GM23338 (cell line): ENCODE measurements around the gene FAM117B. TPM values are rescaled to one million over a fixed set of nuclear protein-coding genes. Genes with fewer than 3 reads are reported as not detected.
"Not testable (repeated sequence)": the region's sequence is repeated elsewhere in the genome, so short reads cannot be mapped to it uniquely, and the experiment has no call there.

Experiments
- ATAC-seq: fragments of 200-7000 bp; cut with Tn5 transposase; 3 replicates; pipeline ENCODE4 v1.9.1; 2020
- DNase-seq: peaks from one replicate; pipeline ENCODE4 v3.0.0-alpha.2; 2015; ENCODE audit warnings: low spot score
- H2AFZ ChIP-seq: fragments of 200-600 bp; sonication (generic); 2 replicates; pipeline ENCODE4 v1.8.0; 2016; ENCODE audit warnings: antibody characterized with exemption, mild to moderate bottlenecking, moderate library complexity
- H3F3A ChIP-seq: fragments of 200-600 bp; sonication (generic); replicated peaks from 2 replicates; pipeline ENCODE4 v1.8.0; 2017; ENCODE audit warnings: antibody characterized with exemption, mixed run types, low read depth
- H3K27ac ChIP-seq: fragments of 200-600 bp; sonication (generic); 2 replicates; pipeline ENCODE4 v1.6.1; 2016; ENCODE audit warnings: low read depth
- H3K27me3 ChIP-seq: fragments of 200-600 bp; sonication (generic); 2 replicates; pipeline ENCODE4 v1.8.0; 2016; ENCODE audit warnings: mild to moderate bottlenecking, mixed run types, moderate library complexity; ENCODE audit not compliant: insufficient read depth
- H3K36me3 ChIP-seq: fragments of 200-600 bp; sonication (generic); 2 replicates; pipeline ENCODE4 v1.8.0; 2016; ENCODE audit warnings: mild to moderate bottlenecking; ENCODE audit not compliant: insufficient read depth
- H3K4me1 ChIP-seq: fragments of 200-600 bp; sonication (generic); 2 replicates; pipeline ENCODE4 v1.8.0; 2016; ENCODE audit warnings: mild to moderate bottlenecking, moderate library complexity; ENCODE audit not compliant: insufficient read depth
- H3K4me2 ChIP-seq: fragments of 200-600 bp; sonication (generic); 2 replicates; pipeline ENCODE4 v1.7.1; 2017; ENCODE audit warnings: mixed run types
- H3K4me3 ChIP-seq: fragments of 200-600 bp; sonication (generic); 2 replicates; pipeline ENCODE4 v1.6.1; 2016; ENCODE audit warnings: mixed run types
- H3K79me2 ChIP-seq: fragments of 200-600 bp; sonication (generic); replicated peaks from 2 replicates; pipeline ENCODE4 v1.8.0; 2017; ENCODE audit warnings: mild to moderate bottlenecking; ENCODE audit not compliant: insufficient read depth
- H3K9me2 ChIP-seq: fragments of 200-600 bp; sonication (generic); 2 replicates; pipeline ENCODE4 v1.8.0; 2017; ENCODE audit not compliant: insufficient read depth
- H4K20me1 ChIP-seq: fragments of 200-600 bp; sonication (generic); replicated peaks from 2 replicates; pipeline ENCODE4 v1.8.0; 2017; ENCODE audit warnings: mild to moderate bottlenecking; ENCODE audit not compliant: insufficient read depth
- H3K27ac Mint-ChIP-seq: 2 replicates; pipeline ENCODE4 v1.8.0; 2020; ENCODE audit warnings: inconsistent platforms, mild to moderate bottlenecking, moderate library complexity, mixed read lengths
- H3K27me3 Mint-ChIP-seq: 3 replicates; pipeline ENCODE4 v1.8.0; 2022; ENCODE audit warnings: low read depth, mild to moderate bottlenecking, moderate library complexity, mixed read lengths, inconsistent platforms; ENCODE audit not compliant: insufficient read depth, poor library complexity
- H3K36me3 Mint-ChIP-seq: 3 replicates; pipeline ENCODE4 v1.8.0; 2021; ENCODE audit warnings: low read depth, mild to moderate bottlenecking, inconsistent platforms, moderate library complexity, mixed read lengths
- H3K4me1 Mint-ChIP-seq: 3 replicates; pipeline ENCODE4 v1.8.0; 2020; ENCODE audit warnings: mild to moderate bottlenecking, inconsistent platforms, mixed read lengths
- H3K4me3 Mint-ChIP-seq: 3 replicates; pipeline ENCODE4 v1.8.0; 2021; ENCODE audit warnings: moderate library complexity, mild to moderate bottlenecking, inconsistent platforms, mixed read lengths
- H3K9me3 Mint-ChIP-seq: 3 replicates; pipeline ENCODE4 v1.8.0; 2020; ENCODE audit warnings: moderate library complexity, mild to moderate bottlenecking, inconsistent platforms, mixed read lengths
- CREB1 ChIP-seq: fragments of 250-450 bp; sonication (Bioruptor Pico); IDR thresholded peaks from 2 replicates; pipeline ENCODE4 v1.5.0; 2020; ENCODE audit warnings: low read depth, mild to moderate bottlenecking, moderate library complexity
- POLR2AphosphoS5 ChIP-seq: IDR thresholded peaks from 2 replicates; pipeline ENCODE4 v1.6.1; 2016; ENCODE audit warnings: antibody characterized with exemption, low read depth
- STAT1 ChIP-seq: IDR thresholded peaks from one replicate; pipeline ENCODE4 v1.6.1; 2016; ENCODE audit warnings: antibody characterized with exemption; ENCODE audit not compliant: unreplicated experiment
- polyA plus RNA-seq: library from polyadenylated mRNA; unstranded; fragments of >200 nt; fragmentation: Nextera tagmentation; extraction: Ambion mirVana; gene quantifications from 2 replicates; pipeline ENCODE4 v1.2.1, GENCODE V29; 2016
- total RNA-seq: library from RNA; depleted of rRNA; stranded (reverse); fragments of >200 nt; shearing (Covaris generic); gene quantifications from 2 replicates; pipeline ENCODE4 v1.2.3, GENCODE V29; 2014
- TF ChIP-seq, protein P1 (sequence below): IDR thresholded peaks from 2 replicates; pipeline ENCODE4 v1.6.1; 2016; ENCODE audit warnings: antibody characterized with exemption
- TF ChIP-seq, protein P2 (sequence below): fragments of 250-450 bp; sonication (Bioruptor Pico); IDR thresholded peaks from 2 replicates; pipeline ENCODE4 v1.5.0; 2020; ENCODE audit warnings: mild to moderate bottlenecking, moderate library complexity
- TF ChIP-seq, protein P3 (sequence below), 2 experiments: fragments of 200-600 bp in 1 of 2; sonication (generic) in 1 of 2; conservative IDR thresholded peaks; 2 replicates each; pipeline versions ENCODE4 v1.5.1 to v1.6.1; 2016 to 2017; ENCODE audit warnings: antibody characterized with exemption in 2 of 2, low read depth in 2 of 2, mild to moderate bottlenecking in 2 of 2, moderate library complexity in 1 of 2

FAM117B gene
- total and polyA plus RNA-seq, 2 experiments from 2014 or later, result 8.4 to 23.0 TPM

DNA sequence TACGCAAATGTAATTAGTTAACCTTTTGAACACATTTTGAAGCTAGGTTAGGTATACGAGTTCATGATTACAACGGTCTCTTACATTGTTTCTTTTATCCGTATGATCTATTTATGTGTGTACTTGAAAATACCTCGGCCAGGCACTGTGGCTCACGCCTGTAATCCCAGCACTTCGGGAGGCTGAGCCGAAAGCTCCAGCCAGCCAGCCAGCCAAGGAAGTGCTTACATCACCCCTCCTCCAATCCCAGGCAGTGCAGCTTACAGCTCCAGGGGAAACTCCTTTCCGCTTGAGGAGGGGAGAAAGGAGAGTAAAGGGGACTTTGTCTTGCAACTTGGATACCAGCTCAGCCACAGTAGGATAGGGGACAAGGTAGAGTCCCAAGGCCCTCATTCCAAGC, 171.1 kb downstream of the FAM117B start:
- H3K4me3 ChIP-seq, H3K4me2 ChIP-seq, H3K9me2 ChIP-seq, H2AFZ ChIP-seq, H3K27me3 Mint-ChIP-seq, H3K4me1 ChIP-seq, H4K20me1 ChIP-seq, H3K36me3 ChIP-seq, H3K27ac ChIP-seq, H3K4me3 Mint-ChIP-seq, H3K27me3 ChIP-seq, H3F3A ChIP-seq, H3K79me2 ChIP-seq: not testable (repeated sequence)
- DNase-seq (peak; percentile 72), ATAC-seq (peak; percentile 97)
- Mint-ChIP-seq H3K9me3 (peaks cover 15% of the 10 kb centered on the region), H3K36me3 (peaks cover 17% of the 10 kb centered on the region), H3K4me1 (peaks cover 28% of the 10 kb centered on the region), H3K27ac (peak overlapping the region; percentile 53; the same call in 1 of the 2 replicates)

DNA sequence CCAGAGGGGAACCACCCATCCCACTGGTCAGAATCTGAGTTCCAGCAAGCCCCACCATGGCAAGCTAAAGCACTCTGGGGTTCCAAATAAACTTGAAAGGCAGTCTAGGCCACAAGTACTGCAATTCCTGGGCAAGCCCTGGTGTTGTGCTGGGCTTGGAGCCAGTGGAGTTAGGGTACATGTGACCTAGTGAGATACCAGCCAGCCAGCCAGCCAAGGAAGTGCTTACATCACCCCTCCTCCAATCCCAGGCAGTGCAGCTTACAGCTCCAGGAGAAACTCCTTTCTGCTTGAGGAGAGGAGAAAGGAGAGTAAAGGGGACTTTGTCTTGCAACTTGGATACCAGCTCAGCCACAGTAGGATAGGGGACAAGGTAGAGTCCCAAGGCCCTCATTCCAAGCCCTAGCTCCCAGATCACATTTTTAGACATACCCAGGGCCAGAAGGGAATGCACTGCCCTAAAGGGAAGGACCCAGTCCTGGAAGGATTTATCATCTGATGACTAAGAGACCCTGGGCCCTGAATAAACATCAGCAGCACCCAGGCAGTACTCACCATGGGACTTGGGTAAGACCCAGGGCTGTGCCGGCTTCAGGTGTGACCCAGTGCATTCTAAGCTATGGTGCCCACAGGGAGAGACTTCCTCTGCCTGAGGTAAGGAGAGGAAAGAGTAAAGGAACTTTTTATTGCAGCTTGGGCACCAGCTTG, 172.8 kb downstream of the FAM117B start:
- not testable (repeated sequence) for H3K27me3 Mint-ChIP-seq, H3K9me2 ChIP-seq, H3K4me3 Mint-ChIP-seq, H3K4me1 ChIP-seq, H3K4me2 ChIP-seq, H3F3A ChIP-seq, DNase-seq, H3K36me3 ChIP-seq, H3K27ac Mint-ChIP-seq, H3K79me2 ChIP-seq, H3K27ac ChIP-seq, H4K20me1 ChIP-seq, H2AFZ ChIP-seq, H3K4me3 ChIP-seq, H3K27me3 ChIP-seq
- H3K4me1 Mint-ChIP-seq, result peaks cover 15% of the 10 kb centered on the region
- peaks cover 24% of the 10 kb centered on the region for H3K36me3 Mint-ChIP-seq
- ATAC-seq, result peak; percentile 40
- H3K9me3 Mint-ChIP-seq, result peaks cover 21% of the 10 kb centered on the region

DNA sequence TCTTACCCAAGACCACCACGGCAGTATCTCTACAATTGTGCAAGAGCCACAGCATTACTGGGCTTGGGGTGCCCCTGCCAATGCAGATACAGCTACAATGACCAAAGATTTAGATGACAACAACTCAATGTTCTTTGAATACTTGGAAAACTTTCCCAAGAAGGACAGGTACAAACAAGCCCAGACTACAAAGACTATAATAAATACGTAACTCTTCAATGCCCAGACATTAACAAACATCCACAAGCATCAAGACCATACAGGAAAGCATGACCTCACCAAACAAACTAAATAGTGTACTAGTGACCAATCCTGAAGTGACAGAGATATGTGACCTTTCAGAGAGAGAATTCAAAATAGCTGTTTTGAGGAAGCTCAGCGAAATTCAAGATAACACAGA, 174.0 kb downstream of the FAM117B start:
- H3K36me3 Mint-ChIP-seq, result peaks cover 24% of the 10 kb centered on the region
- Histone ChIP-seq H3F3A (no peaks in the 10 kb centered on the region), H3K4me1 (no peaks in the 10 kb centered on the region; the same call in 1 of the 2 replicates), H3K4me3 (no peak overlapping the region), H3K79me2 (no peaks in the 10 kb centered on the region), H3K36me3 (no peaks in the 10 kb centered on the region; the same call in 1 of the 2 replicates), H3K27ac (no peak overlapping the region), H3K27me3 (no peaks in the 10 kb centered on the region), H3K9me2 (no peaks in the 10 kb centered on the region), H4K20me1 (no peaks in the 10 kb centered on the region; the same call in 1 of the 2 replicates), H2AFZ (no peak overlapping the region), H3K4me2 (no peak overlapping the region)
- H3K9me3 Mint-ChIP-seq, result peaks cover 21% of the 10 kb centered on the region
- H3K4me3 Mint-ChIP-seq, result no peak overlapping the region
- TF ChIP-seq, protein P1, sequence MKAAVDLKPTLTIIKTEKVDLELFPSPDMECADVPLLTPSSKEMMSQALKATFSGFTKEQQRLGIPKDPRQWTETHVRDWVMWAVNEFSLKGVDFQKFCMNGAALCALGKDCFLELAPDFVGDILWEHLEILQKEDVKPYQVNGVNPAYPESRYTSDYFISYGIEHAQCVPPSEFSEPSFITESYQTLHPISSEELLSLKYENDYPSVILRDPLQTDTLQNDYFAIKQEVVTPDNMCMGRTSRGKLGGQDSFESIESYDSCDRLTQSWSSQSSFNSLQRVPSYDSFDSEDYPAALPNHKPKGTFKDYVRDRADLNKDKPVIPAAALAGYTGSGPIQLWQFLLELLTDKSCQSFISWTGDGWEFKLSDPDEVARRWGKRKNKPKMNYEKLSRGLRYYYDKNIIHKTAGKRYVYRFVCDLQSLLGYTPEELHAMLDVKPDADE, result no peak
- TF ChIP-seq CREB1 (no peak), POLR2AphosphoS5 (no peak), STAT1 (no peak)
- TF ChIP-seq, protein P2, sequence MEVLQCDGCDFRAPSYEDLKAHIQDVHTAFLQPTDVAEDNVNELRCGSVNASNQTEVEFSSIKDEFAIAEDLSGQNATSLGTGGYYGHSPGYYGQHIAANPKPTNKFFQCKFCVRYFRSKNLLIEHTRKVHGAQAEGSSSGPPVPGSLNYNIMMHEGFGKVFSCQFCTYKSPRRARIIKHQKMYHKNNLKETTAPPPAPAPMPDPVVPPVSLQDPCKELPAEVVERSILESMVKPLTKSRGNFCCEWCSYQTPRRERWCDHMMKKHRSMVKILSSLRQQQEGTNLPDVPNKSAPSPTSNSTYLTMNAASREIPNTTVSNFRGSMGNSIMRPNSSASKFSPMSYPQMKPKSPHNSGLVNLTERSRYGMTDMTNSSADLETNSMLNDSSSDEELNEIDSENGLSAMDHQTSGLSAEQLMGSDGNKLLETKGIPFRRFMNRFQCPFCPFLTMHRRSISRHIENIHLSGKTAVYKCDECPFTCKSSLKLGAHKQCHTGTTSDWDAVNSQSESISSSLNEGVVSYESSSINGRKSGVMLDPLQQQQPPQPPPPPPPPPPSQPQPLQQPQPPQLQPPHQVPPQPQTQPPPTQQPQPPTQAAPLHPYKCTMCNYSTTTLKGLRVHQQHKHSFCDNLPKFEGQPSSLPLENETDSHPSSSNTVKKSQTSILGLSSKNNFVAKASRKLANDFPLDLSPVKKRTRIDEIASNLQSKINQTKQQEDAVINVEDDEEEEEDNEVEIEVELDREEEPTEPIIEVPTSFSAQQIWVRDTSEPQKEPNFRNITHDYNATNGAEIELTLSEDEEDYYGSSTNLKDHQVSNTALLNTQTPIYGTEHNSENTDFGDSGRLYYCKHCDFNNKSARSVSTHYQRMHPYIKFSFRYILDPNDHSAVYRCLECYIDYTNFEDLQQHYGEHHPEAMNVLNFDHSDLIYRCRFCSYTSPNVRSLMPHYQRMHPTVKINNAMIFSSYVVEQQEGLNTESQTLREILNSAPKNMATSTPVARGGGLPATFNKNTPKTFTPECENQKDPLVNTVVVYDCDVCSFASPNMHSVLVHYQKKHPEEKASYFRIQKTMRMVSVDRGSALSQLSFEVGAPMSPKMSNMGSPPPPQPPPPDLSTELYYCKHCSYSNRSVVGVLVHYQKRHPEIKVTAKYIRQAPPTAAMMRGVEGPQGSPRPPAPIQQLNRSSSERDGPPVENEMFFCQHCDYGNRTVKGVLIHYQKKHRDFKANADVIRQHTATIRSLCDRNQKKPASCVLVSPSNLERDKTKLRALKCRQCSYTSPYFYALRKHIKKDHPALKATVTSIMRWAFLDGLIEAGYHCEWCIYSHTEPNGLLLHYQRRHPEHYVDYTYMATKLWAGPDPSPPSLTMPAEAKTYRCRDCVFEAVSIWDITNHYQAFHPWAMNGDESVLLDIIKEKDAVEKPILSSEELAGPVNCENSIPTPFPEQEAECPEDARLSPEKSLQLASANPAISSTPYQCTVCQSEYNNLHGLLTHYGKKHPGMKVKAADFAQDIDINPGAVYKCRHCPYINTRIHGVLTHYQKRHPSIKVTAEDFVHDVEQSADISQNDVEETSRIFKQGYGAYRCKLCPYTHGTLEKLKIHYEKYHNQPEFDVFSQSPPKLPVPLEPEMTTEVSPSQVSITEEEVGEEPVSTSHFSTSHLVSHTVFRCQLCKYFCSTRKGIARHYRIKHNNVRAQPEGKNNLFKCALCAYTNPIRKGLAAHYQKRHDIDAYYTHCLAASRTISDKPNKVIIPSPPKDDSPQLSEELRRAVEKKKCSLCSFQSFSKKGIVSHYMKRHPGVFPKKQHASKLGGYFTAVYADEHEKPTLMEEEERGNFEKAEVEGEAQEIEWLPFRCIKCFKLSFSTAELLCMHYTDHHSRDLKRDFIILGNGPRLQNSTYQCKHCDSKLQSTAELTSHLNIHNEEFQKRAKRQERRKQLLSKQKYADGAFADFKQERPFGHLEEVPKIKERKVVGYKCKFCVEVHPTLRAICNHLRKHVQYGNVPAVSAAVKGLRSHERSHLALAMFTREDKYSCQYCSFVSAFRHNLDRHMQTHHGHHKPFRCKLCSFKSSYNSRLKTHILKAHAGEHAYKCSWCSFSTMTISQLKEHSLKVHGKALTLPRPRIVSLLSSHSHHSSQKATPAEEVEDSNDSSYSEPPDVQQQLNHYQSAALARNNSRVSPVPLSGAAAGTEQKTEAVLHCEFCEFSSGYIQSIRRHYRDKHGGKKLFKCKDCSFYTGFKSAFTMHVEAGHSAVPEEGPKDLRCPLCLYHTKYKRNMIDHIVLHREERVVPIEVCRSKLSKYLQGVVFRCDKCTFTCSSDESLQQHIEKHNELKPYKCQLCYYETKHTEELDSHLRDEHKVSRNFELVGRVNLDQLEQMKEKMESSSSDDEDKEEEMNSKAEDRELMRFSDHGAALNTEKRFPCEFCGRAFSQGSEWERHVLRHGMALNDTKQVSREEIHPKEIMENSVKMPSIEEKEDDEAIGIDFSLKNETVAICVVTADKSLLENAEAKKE, result no peak
- TF ChIP-seq, protein P3, sequence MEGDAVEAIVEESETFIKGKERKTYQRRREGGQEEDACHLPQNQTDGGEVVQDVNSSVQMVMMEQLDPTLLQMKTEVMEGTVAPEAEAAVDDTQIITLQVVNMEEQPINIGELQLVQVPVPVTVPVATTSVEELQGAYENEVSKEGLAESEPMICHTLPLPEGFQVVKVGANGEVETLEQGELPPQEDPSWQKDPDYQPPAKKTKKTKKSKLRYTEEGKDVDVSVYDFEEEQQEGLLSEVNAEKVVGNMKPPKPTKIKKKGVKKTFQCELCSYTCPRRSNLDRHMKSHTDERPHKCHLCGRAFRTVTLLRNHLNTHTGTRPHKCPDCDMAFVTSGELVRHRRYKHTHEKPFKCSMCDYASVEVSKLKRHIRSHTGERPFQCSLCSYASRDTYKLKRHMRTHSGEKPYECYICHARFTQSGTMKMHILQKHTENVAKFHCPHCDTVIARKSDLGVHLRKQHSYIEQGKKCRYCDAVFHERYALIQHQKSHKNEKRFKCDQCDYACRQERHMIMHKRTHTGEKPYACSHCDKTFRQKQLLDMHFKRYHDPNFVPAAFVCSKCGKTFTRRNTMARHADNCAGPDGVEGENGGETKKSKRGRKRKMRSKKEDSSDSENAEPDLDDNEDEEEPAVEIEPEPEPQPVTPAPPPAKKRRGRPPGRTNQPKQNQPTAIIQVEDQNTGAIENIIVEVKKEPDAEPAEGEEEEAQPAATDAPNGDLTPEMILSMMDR (conservative IDR thresholded peaks at IDR 0.05; ENCODE audit: low read depth in 2 of 2), result no peak
- DNase-seq, result no peak
- H3K27me3 Mint-ChIP-seq, result peaks cover 3% of the 10 kb centered on the region
- peaks cover 15% of the 10 kb centered on the region for H3K4me1 Mint-ChIP-seq
- H3K27ac Mint-ChIP-seq, result no peak overlapping the region
- no peak for ATAC-seq
